K562 (cell line): Measurements from ENCODE around the gene DBF4B. TPM values are rescaled to one million over a fixed set of nuclear protein-coding genes. Genes with fewer than 3 reads are reported as not detected.

Experiments used
- CBX3 ChIP-seq, 2 experiments: IDR thresholded peaks; 1 replicate in 1 of 2; 2 replicates in 1 of 2; pipeline ENCODE4 v1.6.1; 2012; ENCODE audit warnings: inconsistent platforms in 2 of 2, low read length in 2 of 2, borderline replicate concordance in 1 of 2, control low read depth in 1 of 2
- CREM ChIP-seq: IDR thresholded peaks from 2 replicates; pipeline ENCODE4 v1.6.1; 2014; ENCODE audit warnings: antibody characterized with exemption, low read depth
- EGR1 ChIP-seq: fragments of 450-650 bp; conservative IDR thresholded peaks from 2 replicates; pipeline ENCODE4 v1.6.1; 2017; ENCODE audit warnings: mild to moderate bottlenecking
- FOXA3 ChIP-seq, 2 experiments: fragments of 450-650 bp in 1 of 2; sonication (generic) in 1 of 2; formaldehyde crosslinking; IDR thresholded peaks in 1 of 2; conservative IDR thresholded peaks in 1 of 2; 2 replicates each; pipeline versions ENCODE4 v1.4.0 to v1.8.0; 2020 to 2022; ENCODE audit warnings: mild to moderate bottlenecking in 2 of 2, missing genetic modification reagents in 1 of 2
- FOXJ2 ChIP-seq: fragments of 200-800 bp; sonication (Bioruptor generic); IDR thresholded peaks from 2 replicates; pipeline ENCODE4 v1.6.1; 2016; ENCODE audit warnings: missing genetic modification characterization, missing compliant biosample characterization
- HDAC3 ChIP-seq: fragments of 450-650 bp; IDR thresholded peaks from 2 replicates; pipeline ENCODE4 v1.6.1; 2018; ENCODE audit warnings: borderline replicate concordance, mild to moderate bottlenecking, moderate library complexity; ENCODE audit not compliant: partially characterized antibody
- HNRNPLL ChIP-seq: fragments of 200-400 bp; formaldehyde crosslinking; IDR thresholded peaks from 2 replicates; pipeline ENCODE4 v1.6.1; 2017; ENCODE audit warnings: low read length, low read depth, mild to moderate bottlenecking; ENCODE audit not compliant: poor library complexity, severe bottlenecking
- POLR2A ChIP-seq: fragments of 450-650 bp; conservative IDR thresholded peaks from 2 replicates; pipeline ENCODE4 v1.6.1; 2016
- RB1 ChIP-seq: fragments of 450-650 bp; IDR thresholded peaks from 2 replicates; pipeline ENCODE4 v1.6.1; 2017; ENCODE audit warnings: low read depth, mild to moderate bottlenecking
- SAP30 ChIP-seq: fragments of 200-600 bp; sonication (generic); IDR thresholded peaks from 2 replicates; pipeline ENCODE4 v1.6.1; 2012; ENCODE audit warnings: borderline replicate concordance, low read depth, mild to moderate bottlenecking, moderate library complexity, low read length, control low read depth, inconsistent platforms; ENCODE audit not compliant: insufficient read depth, poor library complexity, severe bottlenecking
- SIN3A ChIP-seq, 2 experiments: fragments of 150-350 bp in 1 of 2; IDR thresholded peaks; 2 replicates each; pipeline ENCODE4 v1.6.1; 2011 to 2016; ENCODE audit warnings: borderline replicate concordance in 2 of 2, low read depth in 2 of 2, low read length in 2 of 2, mild to moderate bottlenecking in 2 of 2, moderate library complexity in 2 of 2; ENCODE audit not compliant: control insufficient read depth in 1 of 2
- SMAD1 ChIP-seq: fragments of 150-350 bp; IDR thresholded peaks from 2 replicates; pipeline ENCODE4 v1.6.1; 2014; ENCODE audit warnings: low read length, low read depth; ENCODE audit not compliant: partially characterized antibody
- SREBF1 ChIP-seq: fragments of 150-350 bp; IDR thresholded peaks from 2 replicates; pipeline ENCODE4 v1.6.1; 2014; ENCODE audit warnings: antibody characterized with exemption, low read depth, low read length, borderline replicate concordance
- SRSF1 ChIP-seq: fragments of 200-400 bp; formaldehyde crosslinking; IDR thresholded peaks from 2 replicates; pipeline ENCODE4 v1.6.1; 2017; ENCODE audit warnings: mild to moderate bottlenecking, low read depth, low read length, moderate library complexity
- polyA plus RNA-seq, 8 experiments: library from polyadenylated mRNA; depleted of rRNA in 4 of 8; stranded (reverse) in 5 of 8; unstranded in 3 of 8; fragments of >200 nt; fragmentation: Nextera tagmentation in 2 of 8; fragmentation: Illumina TruSeq in 1 of 8; extraction: Ambion mirVana in 2 of 8; extraction: Trizol in 1 of 8; gene quantifications; 2 replicates each; pipeline versions ENCODE4 v1.2.1 to v1.2.3, GENCODE V29; 2011 to 2014; ENCODE audit warnings: inconsistent platforms in 1 of 8, missing spikeins in 1 of 8
- total RNA-seq, 7 experiments: library from RNA; depleted of rRNA in 6 of 7; stranded (reverse); fragments of >200 nt in 6 of 7; fragmentation: Illumina TruSeq in 2 of 7; extraction: Trizol in 2 of 7; gene quantifications; 2 replicates each; pipeline versions ENCODE4 v1.2.1 to v1.2.3, GENCODE V29; 2011 to 2021; ENCODE audit warnings: low replicate concordance in 1 of 7
- TF ChIP-seq, protein P1 (sequence below): sonication (generic); formaldehyde crosslinking; IDR thresholded peaks from 2 replicates; pipeline ENCODE4 v1.8.0; 2022; ENCODE audit warnings: mild to moderate bottlenecking, missing genetic modification reagents
- TF ChIP-seq, protein P2 (sequence below), 2 experiments: fragments of 450-650 bp; IDR thresholded peaks; 2 replicates each; pipeline ENCODE4 v1.6.1; 2018; ENCODE audit warnings: mild to moderate bottlenecking in 2 of 2, low read depth in 1 of 2; ENCODE audit not compliant: partially characterized antibody in 2 of 2
- TF ChIP-seq, protein P3 (sequence below): fragments of 250-450 bp; sonication (Bioruptor Pico); IDR thresholded peaks from 2 replicates; pipeline ENCODE4 v1.8.0; 2022; ENCODE audit warnings: moderate library complexity, mild to moderate bottlenecking, inconsistent platforms
- TF ChIP-seq, protein P4 (sequence below), 2 experiments: fragments of 450-650 bp in 1 of 2; IDR thresholded peaks; 2 replicates each; pipeline ENCODE4 v1.6.1; 2011 to 2017; ENCODE audit warnings: low read depth in 2 of 2, antibody characterized with exemption in 1 of 2, borderline replicate concordance in 1 of 2, low read length in 1 of 2, mild to moderate bottlenecking in 1 of 2, mixed read lengths in 1 of 2; ENCODE audit not compliant: control insufficient read depth in 1 of 2

Gene DBF4B
- total and polyA plus RNA-seq, 9 of the 15 experiments (the other 6 are each of a cell fraction or from before 2014, with no cell fraction given) = 2.5 to 26.9 (median 14.6) TPM

DNA sequence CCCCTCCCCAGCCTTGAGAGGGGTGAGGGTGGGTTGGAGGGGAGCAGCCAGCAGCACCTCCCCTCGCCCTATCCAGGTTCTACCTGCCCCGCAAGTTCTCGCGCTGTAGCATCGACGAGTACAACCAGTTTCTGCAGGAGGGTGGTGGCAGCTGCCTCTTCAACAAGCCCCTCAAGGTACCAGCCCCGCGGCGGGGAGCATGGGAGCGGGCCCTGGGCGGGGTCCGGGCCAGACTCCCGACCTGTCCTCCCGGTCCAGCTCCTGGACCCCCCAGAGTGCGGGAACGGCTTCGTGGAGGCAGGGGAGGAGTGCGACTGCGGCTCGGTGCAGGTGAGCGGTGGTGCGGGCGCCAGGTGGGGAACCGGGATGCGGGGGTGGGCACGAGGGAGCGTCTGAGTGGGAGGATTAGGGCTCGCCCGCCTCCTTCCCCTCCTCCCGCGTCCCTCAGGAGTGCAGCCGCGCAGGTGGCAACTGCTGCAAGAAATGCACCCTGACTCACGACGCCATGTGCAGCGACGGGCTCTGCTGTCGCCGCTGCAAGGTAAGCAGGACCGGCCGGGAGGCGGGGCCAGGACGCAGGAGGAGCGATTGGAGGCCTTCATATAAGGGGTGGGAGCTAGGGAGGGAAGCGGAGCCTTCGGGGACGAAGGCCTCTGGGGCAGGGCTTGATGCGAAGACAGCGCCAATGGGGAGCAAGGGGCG, 66.8 kb downstream of the DBF4B start (continued):
- TF ChIP-seq HNRNPLL (peak; percentile 64), FOXJ2 (tag) (no peak), EGR1 (peak; percentile 53), SAP30 (peak; percentile 79), HDAC3 (no peak), SIN3A (IDR thresholded peaks at IDR 0.05; ENCODE audit: borderline replicate concordance in 2 of 2, control insufficient read depth in 1 of 2, low read depth in 2 of 2, low read length in 2 of 2) (peak in 1 of 2 experiments; percentile 88; a peak in 1 of 4 replicates), SMAD1 (no peak), SREBF1 (no peak), SRSF1 (no peak), FOXA3 (CRISPR knock-in tag; conservative IDR thresholded peaks at IDR 0.05 in 1 of 2, IDR thresholded peaks at IDR 0.05 in 1 of 2) (0 out of 4 replicates have a peak, but pooled peaks of 1 of the 2 experiments have one; percentile 58), CBX3 (IDR thresholded peaks at IDR 0.05; ENCODE audit: borderline replicate concordance in 1 of 2, low read length in 2 of 2) (peak in 1 of 2 experiments; percentile 48; a peak in 1 of 3 replicates), POLR2A (peak; percentile 62), CREM (peak; percentile 96), RB1 (peak; percentile 8; the same call in 1 of the 2 replicates)
- TF ChIP-seq, protein P1, sequence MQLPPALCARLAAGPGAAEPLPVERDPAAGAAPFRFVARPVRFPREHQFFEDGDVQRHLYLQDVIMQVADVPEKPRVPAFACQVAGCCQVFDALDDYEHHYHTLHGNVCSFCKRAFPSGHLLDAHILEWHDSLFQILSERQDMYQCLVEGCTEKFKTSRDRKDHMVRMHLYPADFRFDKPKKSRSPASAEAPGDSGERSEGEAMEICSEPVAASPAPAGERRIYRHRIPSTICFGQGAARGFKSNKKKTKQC (CRISPR knock-in tag) = peak; percentile 74
- TF ChIP-seq, protein P2, sequence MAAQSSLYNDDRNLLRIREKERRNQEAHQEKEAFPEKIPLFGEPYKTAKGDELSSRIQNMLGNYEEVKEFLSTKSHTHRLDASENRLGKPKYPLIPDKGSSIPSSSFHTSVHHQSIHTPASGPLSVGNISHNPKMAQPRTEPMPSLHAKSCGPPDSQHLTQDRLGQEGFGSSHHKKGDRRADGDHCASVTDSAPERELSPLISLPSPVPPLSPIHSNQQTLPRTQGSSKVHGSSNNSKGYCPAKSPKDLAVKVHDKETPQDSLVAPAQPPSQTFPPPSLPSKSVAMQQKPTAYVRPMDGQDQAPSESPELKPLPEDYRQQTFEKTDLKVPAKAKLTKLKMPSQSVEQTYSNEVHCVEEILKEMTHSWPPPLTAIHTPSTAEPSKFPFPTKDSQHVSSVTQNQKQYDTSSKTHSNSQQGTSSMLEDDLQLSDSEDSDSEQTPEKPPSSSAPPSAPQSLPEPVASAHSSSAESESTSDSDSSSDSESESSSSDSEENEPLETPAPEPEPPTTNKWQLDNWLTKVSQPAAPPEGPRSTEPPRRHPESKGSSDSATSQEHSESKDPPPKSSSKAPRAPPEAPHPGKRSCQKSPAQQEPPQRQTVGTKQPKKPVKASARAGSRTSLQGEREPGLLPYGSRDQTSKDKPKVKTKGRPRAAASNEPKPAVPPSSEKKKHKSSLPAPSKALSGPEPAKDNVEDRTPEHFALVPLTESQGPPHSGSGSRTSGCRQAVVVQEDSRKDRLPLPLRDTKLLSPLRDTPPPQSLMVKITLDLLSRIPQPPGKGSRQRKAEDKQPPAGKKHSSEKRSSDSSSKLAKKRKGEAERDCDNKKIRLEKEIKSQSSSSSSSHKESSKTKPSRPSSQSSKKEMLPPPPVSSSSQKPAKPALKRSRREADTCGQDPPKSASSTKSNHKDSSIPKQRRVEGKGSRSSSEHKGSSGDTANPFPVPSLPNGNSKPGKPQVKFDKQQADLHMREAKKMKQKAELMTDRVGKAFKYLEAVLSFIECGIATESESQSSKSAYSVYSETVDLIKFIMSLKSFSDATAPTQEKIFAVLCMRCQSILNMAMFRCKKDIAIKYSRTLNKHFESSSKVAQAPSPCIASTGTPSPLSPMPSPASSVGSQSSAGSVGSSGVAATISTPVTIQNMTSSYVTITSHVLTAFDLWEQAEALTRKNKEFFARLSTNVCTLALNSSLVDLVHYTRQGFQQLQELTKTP (IDR thresholded peaks at IDR 0.05; ENCODE audit: low read depth in 1 of 2, partially characterized antibody in 2 of 2) = no peak
- TF ChIP-seq, protein P3, sequence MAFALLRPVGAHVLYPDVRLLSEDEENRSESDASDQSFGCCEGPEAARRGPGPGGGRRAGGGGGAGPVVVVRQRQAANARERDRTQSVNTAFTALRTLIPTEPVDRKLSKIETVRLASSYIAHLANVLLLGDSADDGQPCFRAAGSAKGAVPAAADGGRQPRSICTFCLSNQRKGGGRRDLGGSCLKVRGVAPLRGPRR = no peak
- TF ChIP-seq, protein P4, sequence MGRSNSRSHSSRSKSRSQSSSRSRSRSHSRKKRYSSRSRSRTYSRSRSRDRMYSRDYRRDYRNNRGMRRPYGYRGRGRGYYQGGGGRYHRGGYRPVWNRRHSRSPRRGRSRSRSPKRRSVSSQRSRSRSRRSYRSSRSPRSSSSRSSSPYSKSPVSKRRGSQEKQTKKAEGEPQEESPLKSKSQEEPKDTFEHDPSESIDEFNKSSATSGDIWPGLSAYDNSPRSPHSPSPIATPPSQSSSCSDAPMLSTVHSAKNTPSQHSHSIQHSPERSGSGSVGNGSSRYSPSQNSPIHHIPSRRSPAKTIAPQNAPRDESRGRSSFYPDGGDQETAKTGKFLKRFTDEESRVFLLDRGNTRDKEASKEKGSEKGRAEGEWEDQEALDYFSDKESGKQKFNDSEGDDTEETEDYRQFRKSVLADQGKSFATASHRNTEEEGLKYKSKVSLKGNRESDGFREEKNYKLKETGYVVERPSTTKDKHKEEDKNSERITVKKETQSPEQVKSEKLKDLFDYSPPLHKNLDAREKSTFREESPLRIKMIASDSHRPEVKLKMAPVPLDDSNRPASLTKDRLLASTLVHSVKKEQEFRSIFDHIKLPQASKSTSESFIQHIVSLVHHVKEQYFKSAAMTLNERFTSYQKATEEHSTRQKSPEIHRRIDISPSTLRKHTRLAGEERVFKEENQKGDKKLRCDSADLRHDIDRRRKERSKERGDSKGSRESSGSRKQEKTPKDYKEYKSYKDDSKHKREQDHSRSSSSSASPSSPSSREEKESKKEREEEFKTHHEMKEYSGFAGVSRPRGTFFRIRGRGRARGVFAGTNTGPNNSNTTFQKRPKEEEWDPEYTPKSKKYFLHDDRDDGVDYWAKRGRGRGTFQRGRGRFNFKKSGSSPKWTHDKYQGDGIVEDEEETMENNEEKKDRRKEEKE (IDR thresholded peaks at IDR 0.05; ENCODE audit: borderline replicate concordance in 1 of 2, control insufficient read depth in 1 of 2, low read depth in 2 of 2, low read length in 1 of 2) = no peak
